NCI-H146 treated with DMSO at 0.1 percent for 48 hours (cell line): Measurements from ENCODE around the gene RTL5.
"Not testable (repeated sequence)": the region's sequence is repeated elsewhere in the genome, so short reads cannot be mapped to it uniquely, and the experiment has no call there.

Experiments
- DNase-seq: peaks from one replicate; lab custom pipeline; 2025; ENCODE audit not compliant: unreplicated experiment; lab: John Stamatoyannopoulos, UW

RTL5 gene

GRCh38 chrX:72131317-72132294, at the start of gene RTL5:
Gene RTL5 (minus strand): TSS chrX:72131915.
- peak; percentile 80 for DNase-seq

GRCh38 chrX:72180539-72180938, 48.8 kb upstream of the RTL5 start:
- DNase-seq: peak; percentile 42

GRCh38 chrX:72176981-72177380, 45.3 kb upstream of the RTL5 start:
- no peak for DNase-seq

GRCh38 chrX:72176289-72176688, 44.6 kb upstream of the RTL5 start:
- not testable (repeated sequence) for DNase-seq

- DNase-seq: no peak
Measured at GRCh38 chrX:72169008-72169728, 37.5 kb upstream of the RTL5 start.

- DNase-seq: no peak
Measured at GRCh38 chrX:72165551-72165950, 33.8 kb upstream of the RTL5 start.

- DNase-seq: no peak
Measured at GRCh38 chrX:72159769-72160168, 28.1 kb upstream of the RTL5 start.

GRCh38 chrX:72158773-72159172, 27.1 kb upstream of the RTL5 start:
- DNase-seq: no peak

GRCh38 chrX:72146527-72146926, 14.8 kb upstream of the RTL5 start:
- DNase-seq: no peak

- DNase-seq: no peak
Measured at GRCh38 chrX:72145181-72145580, 13.5 kb upstream of the RTL5 start.

- no peak for DNase-seq
Measured at GRCh38 chrX:72143609-72143907, 11.8 kb upstream of the RTL5 start.

GRCh38 chrX:72142794-72143608, 11.3 kb upstream of the RTL5 start:
- DNase-seq: no peak

GRCh38 chrX:72142094-72142793, 10.5 kb upstream of the RTL5 start:
- peak; percentile 86 for DNase-seq

GRCh38 chrX:72141372-72142004, 9.8 kb upstream of the RTL5 start:
- DNase-seq: no peak

GRCh38 chrX:72139538-72139937, 7.8 kb upstream of the RTL5 start:
- no peak for DNase-seq

GRCh38 chrX:72137846-72138495, 6.3 kb upstream of the RTL5 start:
- no peak for DNase-seq

GRCh38 chrX:72133851-72134546, 2.3 kb upstream of the RTL5 start:
- no peak for DNase-seq

- DNase-seq: no peak
Measured at GRCh38 chrX:72132456-72132855, 741 bp upstream of the RTL5 start.

- no peak for DNase-seq
Measured at GRCh38 chrX:72130762-72131250, 909 bp downstream of the RTL5 start.
